ENCODE results near the gene ETNK2.
A peak's percentile ranks its signal among the peaks of the same experiment; 100 is the strongest.
"Not testable (repeated sequence)": the region's sequence is repeated elsewhere in the genome, so short reads cannot be mapped to it uniquely, and the experiment has no call there.

The ETNK2 gene

GRCh38 chr1:204121840-204122555, 29.8 kb downstream of the ETNK2 start:
- no peak for DNase-seq

DNA sequence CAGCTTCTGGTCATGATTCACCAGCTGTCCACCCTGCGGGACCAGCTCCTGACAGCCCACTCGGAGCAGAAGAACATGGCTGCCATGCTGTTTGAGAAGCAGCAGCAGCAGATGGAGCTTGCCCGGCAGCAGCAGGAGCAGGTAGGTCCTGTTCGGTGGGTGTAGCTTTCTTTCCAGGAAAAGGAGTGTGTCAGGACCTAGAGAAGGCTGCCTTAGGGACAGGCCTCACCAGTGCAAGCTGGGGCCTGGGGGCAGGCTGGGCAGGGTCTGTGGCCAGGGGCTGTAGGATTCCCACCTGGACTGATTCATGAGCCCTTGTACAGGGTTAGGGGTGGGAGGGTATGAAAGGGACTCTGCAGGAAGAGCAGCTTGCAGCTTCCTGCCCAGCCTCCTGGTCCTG, 35.3 kb downstream of the ETNK2 start:
- no peak for DNase-seq

DNA sequence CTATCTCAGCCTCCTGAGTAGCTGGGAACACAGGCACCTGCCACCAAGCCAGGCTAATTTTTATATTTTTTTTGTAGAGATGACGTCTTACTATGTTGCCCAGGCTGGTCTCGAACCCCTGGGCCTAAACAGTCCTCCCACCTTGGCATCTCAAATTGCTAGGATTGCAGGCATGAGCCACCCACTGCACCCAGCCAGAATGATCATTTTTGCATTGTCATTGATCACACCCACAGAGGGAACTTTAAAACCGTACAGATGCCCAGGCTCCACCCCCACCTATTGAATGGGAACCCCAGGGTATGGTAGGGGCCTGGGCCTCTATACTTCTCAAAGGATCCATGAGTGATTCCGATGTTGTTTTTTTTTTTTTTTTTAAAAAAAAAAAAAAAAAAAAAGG, 36.7 kb downstream of the ETNK2 start:
- no peak for DNase-seq

- no peak for DNase-seq
Measured at GRCh38 chr1:204114606-204115005, 37.2 kb downstream of the ETNK2 start.

DNA sequence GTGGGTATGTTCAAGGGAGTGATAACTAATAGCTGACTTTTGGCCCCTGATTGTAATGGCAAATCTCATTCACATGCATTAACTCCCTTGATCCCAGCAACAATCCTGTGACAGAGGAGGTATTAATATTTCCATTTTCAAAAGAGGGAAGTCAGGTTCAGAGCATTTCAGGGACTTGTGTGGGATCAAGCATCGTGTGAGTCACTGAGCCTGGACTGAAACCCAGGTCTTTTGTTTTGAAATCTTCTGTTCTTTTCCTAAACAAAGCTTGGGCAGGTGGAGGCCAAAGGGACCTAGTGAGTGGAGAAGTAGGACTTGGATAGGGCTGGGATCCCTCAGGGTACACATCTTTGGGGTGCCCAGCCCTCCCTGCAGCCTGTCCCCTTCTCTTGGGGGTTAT, 37.9 kb downstream of the ETNK2 start:
- DNase-seq = no peak

GRCh38 chr1:204112876-204113730, 38.7 kb downstream of the ETNK2 start:
- DNase-seq = no peak

- no peak for DNase-seq
Measured at GRCh38 chr1:204110894-204111633, 40.8 kb downstream of the ETNK2 start.

- peak; percentile 10 for DNase-seq
Measured at GRCh38 chr1:204108312-204109141, 43.3 kb downstream of the ETNK2 start.

DNA sequence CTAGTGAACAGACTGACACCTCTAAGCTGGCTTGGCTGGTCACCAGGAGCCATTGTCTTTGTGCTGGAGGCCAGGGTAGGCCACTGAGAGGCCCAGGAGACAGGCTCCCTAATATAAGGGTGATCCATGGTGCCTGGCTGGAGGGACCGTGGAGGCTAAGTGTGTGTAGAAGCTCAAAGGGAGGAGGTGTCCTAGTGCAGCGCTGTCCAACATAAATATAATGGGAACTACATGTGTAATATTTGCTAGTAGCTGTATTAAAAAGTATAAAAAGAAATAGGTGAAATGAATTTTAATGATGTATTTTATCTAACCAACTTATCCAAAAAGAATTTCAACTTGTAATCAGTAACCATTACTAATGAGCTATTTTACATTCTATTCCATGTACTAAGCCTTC, 44.0 kb downstream of the ETNK2 start:
- DNase-seq = no peak

DNA sequence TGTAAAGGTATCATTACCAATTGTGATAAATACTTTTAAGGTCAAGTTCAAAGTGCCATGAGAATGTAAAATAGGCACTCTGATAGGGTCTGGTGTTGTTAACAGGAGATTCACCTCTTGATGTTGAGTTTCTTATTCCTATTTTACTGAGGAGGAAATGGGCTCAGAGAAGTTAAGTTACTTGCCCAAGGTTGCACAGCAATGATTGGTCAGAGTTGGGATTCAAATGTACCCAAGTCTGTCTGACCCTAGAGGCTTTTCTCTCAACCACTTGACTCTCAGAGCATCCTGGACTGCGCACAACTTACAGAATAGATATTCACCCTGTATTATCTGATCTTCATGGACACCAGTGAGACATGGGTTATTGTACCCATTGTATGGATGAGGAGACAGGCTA, 45.0 kb downstream of the ETNK2 start:
- DNase-seq = no peak

- no peak for DNase-seq
Measured at GRCh38 chr1:204105131-204105515, 46.7 kb downstream of the ETNK2 start.

GRCh38 chr1:204104331-204105130, 47.3 kb downstream of the ETNK2 start:
- no peak for DNase-seq

DNA sequence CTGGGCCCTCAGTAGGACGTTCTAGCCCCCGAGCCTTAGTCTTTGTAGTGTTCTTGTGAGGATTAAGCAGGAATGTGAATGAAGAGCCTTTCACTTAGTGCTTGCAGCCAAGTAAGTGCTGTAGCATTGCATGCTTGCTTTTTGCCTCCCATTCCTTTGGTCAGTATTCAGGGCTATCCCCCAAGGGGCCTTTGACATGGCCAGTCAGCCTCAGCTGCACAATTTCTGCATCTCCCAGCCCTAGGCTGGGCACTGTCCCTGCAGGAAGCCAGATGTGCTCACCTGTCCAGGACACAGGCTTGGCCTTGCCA, 48.5 kb downstream of the ETNK2 start:
- DNase-seq = no peak

DNA sequence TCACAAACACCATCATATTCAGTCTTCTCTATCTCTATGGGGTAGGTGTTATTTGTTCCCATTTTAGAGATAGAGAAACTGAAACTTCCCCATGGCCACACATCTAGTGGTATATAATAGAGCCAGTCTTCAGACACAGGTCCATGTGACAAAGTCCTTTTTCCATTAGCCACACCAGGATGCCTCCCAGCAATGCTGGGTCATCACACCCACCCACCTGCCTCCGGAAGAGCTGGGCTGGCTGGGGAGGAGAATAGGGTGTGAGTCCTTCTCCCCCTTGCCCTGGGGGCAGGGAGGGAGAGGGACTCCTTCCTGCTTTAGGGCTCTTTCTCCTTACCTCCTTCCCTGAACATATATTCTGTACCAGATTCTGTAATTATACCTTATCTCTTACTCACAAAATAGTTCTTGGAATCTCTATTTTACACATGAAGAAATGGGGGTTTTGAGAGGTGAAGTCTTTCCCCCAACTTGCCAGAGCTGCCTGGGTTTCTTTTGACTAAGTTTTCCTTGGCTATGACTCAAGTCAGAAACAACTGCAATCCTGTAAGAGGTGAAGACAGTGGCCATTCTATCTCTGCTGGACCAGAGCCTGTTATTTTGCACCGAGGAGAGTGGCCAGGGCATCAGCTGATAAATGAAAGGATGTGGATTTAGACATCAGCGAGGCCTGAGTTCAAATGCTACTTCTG, 49.0 kb downstream of the ETNK2 start:
- DNase-seq = peak; percentile 45

DNA sequence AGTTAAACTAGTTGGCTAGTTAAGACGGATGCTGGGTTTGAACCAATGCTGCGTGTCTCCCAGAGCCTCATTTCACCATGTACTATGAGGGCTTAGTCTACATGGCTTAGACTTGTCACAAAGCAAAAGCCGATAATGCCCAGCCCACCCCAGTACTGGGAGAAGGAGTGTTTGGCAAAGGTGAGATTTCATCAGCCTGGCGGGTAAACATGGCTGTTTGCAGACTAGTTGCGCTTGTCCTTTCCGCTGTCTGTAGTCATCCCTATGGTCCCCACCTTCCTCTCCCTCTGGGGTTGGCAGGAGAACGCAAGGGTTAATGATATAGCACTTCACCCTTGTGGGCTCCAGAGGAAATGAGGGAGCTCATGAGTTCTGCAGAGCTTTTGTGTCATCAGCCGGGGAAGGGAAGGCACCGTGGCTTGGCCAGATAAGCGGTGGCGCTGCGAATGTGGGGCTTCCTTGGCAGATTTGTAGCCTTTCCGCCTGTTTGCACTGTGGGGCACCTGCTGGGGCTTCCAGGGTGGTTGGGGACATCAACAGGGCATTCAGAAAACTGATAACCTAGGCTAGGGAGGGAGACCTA, 49.7 kb downstream of the ETNK2 start:
- peak; percentile 67 for DNase-seq

DNA sequence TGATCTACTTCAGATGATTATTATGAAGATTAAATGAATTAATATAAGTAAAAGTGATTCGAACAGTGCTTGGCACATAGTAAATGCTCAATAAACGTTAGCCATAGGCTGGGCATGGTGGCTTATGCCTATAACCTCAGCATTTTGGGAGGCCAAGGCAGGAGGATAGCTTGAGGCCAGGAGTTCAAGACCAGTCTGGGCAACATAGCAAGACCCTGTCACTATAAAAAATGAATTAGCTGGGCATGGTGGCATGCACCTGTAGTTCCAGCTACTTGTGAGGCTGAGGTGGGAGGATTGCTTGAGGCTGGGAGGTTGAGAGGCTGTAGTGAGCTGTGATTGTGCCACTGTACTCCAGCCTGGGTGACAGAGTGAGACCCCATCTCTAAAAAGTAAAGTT, 52.1 kb downstream of the ETNK2 start:
- DNase-seq = not testable (repeated sequence)

- no peak for DNase-seq
Measured at GRCh38 chr1:204098683-204099082, 53.2 kb downstream of the ETNK2 start.

DNA sequence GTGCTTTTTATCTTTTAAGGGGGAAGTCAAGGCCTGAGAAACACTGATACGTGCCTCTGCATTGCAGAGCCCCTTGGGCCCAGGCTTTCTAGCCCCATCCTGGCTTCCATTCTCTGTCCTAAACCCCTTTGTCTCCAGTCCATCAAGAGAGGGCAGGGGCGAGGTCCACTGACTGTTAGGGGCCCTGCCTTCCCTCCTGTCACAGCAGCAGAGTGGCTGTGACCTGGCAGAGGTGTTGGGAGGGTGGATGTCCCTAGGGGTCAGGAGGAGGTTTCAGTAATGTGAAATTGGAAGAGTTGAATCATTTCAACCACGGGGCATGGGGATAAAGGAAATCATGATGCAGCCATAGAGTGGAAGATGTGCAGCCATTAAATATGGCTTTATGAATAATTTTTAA, 54.9 kb downstream of the ETNK2 start:
- DNase-seq = no peak

DNA sequence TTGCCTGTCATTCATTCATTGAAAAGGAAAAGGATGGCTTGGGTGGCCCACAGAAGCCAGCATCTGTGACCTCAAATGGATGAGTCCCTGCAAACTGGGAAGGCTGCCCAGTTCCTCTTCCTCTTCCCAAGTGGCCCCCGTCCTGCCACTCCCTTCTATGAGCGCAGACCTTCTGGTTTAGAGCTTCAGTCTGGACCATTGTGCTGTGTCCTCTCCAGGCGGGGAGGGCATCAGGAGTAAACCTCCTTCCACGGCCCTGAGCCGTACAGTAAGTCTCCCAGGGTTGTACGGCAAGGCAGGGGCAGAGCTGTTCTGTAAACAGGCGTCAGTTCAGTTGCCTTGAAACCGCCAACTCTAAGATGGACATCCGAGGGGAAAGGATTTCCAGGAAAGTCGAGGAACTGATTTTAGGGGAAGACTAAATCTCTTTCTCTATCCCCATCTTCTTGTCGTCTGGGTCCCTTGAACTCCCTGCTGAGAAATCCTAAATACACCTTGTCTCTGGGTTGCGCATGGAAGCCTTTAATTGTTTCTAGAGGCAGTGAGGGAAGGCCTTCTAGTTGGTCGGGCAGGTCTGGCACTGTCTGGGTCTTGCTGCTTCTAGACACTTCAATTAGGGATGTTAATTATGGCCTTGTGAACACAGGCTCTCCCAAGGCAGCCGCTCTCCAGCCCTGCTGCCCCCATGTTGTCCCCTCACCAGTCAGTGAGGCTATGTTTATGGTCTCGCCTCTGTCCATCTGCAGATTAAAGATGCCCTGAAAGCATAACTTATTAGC, 56.8 kb downstream of the ETNK2 start:
- no peak for DNase-seq

DNA sequence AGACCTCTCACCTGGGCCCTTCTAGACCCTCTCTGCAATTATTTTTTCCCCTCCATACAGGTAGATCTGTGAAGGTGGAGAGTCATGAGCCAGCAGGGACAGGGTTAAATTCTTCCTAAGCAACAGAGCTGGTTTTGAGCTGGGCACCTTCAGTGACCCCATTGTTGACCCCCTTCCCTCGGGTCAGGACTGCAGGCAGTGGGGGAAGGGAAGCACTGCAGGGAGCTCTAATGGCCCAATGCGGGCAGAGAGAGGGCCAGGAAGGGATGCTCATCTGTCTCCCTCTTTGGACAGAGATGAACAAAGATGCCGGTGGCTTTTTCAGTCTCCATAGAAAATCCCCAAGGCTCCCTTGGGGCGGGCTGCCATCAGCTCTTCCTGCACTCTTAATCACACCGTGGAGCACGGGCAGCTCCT, 57.5 kb downstream of the ETNK2 start:
- no peak for DNase-seq

All from SHP77 treated with DMSO at 0.1 percent for 48 hours (cell line).